GM06990 (cell line): ENCODE measurements around the gene CWH43.

Experiments
- DNase-seq: peaks from one replicate; pipeline ENCODE4 v3.0.0-alpha.2; 2011; ENCODE audit not compliant: insufficient read length; ENCODE audit errors: extremely low read depth
- H3K27me3 ChIP-seq: replicated peaks from 2 replicates; pipeline ENCODE4 v1.6.0; 2011; ENCODE audit warnings: low read length; ENCODE audit not compliant: control insufficient read depth, insufficient read depth
- H3K36me3 ChIP-seq: 2 replicates; pipeline ENCODE4 v1.5.1; 2011; ENCODE audit warnings: low read length; ENCODE audit not compliant: control insufficient read depth, insufficient read depth
- H3K4me3 ChIP-seq: replicated peaks from 2 replicates; pipeline ENCODE4 v1.5.1; 2011; ENCODE audit warnings: low read depth, mild to moderate bottlenecking, control low read depth, low read length
- TF ChIP-seq, protein P1 (sequence below): IDR thresholded peaks from 2 replicates; pipeline ENCODE4 v1.5.1; 2011; ENCODE audit warnings: low read length, control low read depth, mild to moderate bottlenecking, inconsistent platforms; ENCODE audit not compliant: insufficient read depth, poor library complexity, severe bottlenecking

Gene CWH43

GRCh38 chr4:48944756-48945241 lies 41.3 kb upstream of the CWH43 start:
- Histone ChIP-seq H3K4me3 (no peak overlapping the region), H3K36me3 (no peaks in the 10 kb centered on the region), H3K27me3 (no peaks in the 10 kb centered on the region)
- TF ChIP-seq, protein P1, sequence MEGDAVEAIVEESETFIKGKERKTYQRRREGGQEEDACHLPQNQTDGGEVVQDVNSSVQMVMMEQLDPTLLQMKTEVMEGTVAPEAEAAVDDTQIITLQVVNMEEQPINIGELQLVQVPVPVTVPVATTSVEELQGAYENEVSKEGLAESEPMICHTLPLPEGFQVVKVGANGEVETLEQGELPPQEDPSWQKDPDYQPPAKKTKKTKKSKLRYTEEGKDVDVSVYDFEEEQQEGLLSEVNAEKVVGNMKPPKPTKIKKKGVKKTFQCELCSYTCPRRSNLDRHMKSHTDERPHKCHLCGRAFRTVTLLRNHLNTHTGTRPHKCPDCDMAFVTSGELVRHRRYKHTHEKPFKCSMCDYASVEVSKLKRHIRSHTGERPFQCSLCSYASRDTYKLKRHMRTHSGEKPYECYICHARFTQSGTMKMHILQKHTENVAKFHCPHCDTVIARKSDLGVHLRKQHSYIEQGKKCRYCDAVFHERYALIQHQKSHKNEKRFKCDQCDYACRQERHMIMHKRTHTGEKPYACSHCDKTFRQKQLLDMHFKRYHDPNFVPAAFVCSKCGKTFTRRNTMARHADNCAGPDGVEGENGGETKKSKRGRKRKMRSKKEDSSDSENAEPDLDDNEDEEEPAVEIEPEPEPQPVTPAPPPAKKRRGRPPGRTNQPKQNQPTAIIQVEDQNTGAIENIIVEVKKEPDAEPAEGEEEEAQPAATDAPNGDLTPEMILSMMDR, result peak; percentile 66
- DNase-seq, result no peak

- H3K36me3 ChIP-seq, result no peaks in the 10 kb centered on the region
- TF ChIP-seq, protein P1, result no peak
- H3K4me3 ChIP-seq, result no peak overlapping the region
Observed at GRCh38 chr4:48945981-48946380, 40.1 kb upstream of the CWH43 start.

DNA sequence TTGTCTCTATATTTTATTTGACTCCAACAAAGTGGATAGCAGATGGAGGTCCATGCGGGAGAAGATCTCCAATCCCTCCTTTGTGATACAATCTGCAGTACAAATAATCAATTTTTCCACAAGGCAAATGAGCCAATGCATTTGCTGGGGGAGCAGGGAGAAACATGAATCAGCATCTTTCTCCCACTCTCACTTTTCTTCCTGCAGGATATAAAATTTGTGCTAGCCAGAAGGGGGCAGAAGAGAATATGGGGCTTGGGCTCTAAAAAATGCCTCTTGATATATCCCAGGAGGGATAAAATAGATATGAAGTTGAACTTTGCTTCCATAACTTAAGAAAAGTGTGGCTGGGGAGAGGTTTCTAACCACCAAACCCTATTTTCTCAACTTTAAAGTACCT lies 38.3 kb upstream of the CWH43 start:
- Histone ChIP-seq H3K27me3 (no peaks in the 10 kb centered on the region), H3K36me3 (no peaks in the 10 kb centered on the region), H3K4me3 (no peak overlapping the region)
- TF ChIP-seq, protein P1, result peak; percentile 6
- no peak for DNase-seq

More at GRCh38 chr4:48945981-48946380, 40.1 kb upstream of the CWH43 start:
- H3K27me3 ChIP-seq, result no peaks in the 10 kb centered on the region
- no peak for DNase-seq

- no peak for DNase-seq
- no peaks in the 10 kb centered on the region for H3K36me3 ChIP-seq
- H3K4me3 ChIP-seq, result no peak overlapping the region
- no peaks in the 10 kb centered on the region for H3K27me3 ChIP-seq
- TF ChIP-seq, protein P1, result no peak
Observed at GRCh38 chr4:48949086-48949485, 37.0 kb upstream of the CWH43 start.

DNA sequence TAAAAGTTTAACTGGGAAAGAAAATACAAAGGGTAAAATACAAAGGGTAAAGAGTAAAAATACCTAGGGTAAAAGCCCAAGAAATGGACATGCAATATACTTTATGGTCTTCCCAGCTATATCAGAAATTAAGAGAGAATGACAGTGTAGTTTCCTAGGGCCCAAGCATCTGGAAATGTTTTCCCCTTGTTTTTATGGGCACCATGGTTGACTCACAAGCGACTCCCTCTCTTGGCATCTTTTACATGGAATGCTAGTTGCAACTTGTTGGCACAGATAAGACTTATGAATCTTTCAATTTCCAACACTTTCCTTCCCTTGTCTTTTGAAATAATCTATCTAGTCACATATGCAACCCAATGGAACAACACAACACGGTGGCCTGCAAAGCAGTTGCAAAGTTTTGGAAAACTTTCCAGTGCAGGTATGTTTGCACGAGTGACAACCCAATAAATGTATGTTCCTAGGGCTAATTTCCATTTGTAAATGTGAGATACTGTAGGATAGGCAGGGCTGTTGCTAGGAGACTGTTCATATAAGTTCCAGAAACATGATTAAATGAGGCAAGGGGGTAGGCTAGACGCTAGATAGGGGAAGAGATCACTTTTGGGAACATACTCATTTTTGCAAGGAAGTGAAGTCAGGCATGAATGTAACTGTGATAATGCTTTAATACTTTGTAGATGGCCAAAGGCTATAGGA lies 36.4 kb upstream of the CWH43 start:
- H3K36me3 ChIP-seq, result no peaks in the 10 kb centered on the region
- TF ChIP-seq, protein P1, result no peak
- no peak for DNase-seq
- no peak overlapping the region for H3K4me3 ChIP-seq
- H3K27me3 ChIP-seq, result no peaks in the 10 kb centered on the region
